ENCODE measurements around the gene TGIF2.

TGIF2 gene

DNA sequence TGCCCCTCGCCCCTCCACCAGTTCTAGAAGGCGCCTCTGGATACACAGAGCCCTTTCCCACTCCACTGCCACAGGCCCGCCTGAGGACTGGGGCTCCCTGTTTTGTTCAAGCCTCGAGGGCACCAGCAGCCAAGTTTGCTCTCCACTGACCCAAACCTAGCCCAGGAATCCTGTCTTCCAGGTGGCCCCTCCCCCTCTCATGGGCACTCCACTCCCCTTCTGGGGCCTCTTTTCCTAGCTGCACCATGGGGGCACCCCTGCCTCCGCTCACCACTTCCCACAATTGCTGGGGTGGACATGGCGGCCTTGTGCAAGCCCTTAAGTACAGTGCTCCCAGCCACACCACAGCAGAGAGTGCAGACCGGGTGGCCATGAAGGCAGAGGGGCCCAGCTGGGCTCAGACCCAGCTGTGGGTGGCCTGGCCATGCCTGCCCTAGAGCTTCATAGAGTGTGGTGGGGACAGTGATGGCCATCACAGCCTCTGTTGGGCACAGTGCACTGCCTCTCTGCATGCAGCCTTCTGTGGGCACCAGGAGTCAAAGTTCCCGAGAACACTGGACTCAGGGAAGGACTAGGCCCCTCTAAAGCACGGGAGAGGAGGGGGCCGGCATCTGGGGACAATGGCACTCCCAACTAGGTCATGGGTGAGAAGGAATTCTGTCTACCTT, 30.7 kb upstream of the TGIF2 start:
- H3K36me3 Mint-ChIP-seq, result no peaks in the 10 kb centered on the region
- no peak overlapping the region for H3K4me3 Mint-ChIP-seq
- CTCF ChIA-PET, result no interaction called here

DNA sequence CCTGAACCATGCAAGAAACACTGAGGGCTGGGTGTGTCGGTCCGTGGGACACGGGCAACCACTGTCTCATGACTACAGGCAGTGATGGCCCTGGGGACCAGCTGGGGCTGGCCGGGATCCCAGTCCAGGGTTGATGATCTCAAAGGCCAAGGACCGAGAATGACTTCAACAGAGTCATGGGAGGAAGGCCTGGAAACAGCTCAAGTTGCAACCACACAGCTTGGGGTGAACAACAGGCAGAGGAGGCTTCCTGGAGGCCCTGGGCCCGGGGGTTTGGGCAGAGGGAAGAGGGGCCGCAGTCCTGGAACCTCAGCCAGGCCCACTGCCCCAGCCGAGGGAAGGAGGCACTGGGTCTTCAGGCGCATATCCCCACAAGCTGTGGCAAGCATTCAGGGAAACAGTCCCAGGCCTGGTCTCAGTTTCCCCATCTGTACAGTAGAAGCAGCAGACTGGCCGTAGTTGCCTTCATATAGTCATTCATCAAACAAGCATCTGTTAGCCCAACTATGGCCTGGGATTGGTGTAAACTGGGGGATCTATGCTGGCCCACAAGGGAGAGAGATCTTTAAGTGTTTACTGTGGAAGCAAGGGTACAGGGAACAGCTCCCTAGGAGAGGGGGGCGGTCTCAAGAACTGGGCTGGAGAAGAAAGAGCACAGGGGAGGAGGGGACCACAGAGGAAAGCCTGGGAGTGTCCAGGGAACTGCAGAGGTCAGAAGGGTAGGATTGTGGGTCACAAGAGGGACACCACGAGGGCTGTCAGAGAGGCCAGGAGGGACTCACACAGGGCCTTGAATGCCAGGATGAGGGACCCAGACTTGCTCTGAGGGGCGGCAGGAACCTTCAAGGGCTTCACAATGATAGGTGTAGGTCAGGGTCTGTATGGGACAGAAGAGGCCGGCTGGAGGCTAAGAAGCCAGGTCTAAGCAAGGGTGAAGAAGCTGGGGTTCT, 29.9 kb upstream of the TGIF2 start:
- Mint-ChIP-seq H3K4me3 (no peak overlapping the region), H3K4me1 (no peaks in the 10 kb centered on the region), H3K27ac (peak overlapping the region; percentile 70), H3K36me3 (no peaks in the 10 kb centered on the region), H3K27me3 (peaks cover 26% of the 10 kb centered on the region), H3K9me3 (no peaks in the 10 kb centered on the region)
- no peak for DNase-seq
- CTCF ChIA-PET, result no interaction called here

More for the DNA sequence above, 30.7 kb upstream of the TGIF2 start:
- Mint-ChIP-seq H3K27ac (no peak overlapping the region), H3K27me3 (peaks cover 26% of the 10 kb centered on the region), H3K9me3 (no peaks in the 10 kb centered on the region), H3K4me1 (no peaks in the 10 kb centered on the region)
- no peak for DNase-seq

DNA sequence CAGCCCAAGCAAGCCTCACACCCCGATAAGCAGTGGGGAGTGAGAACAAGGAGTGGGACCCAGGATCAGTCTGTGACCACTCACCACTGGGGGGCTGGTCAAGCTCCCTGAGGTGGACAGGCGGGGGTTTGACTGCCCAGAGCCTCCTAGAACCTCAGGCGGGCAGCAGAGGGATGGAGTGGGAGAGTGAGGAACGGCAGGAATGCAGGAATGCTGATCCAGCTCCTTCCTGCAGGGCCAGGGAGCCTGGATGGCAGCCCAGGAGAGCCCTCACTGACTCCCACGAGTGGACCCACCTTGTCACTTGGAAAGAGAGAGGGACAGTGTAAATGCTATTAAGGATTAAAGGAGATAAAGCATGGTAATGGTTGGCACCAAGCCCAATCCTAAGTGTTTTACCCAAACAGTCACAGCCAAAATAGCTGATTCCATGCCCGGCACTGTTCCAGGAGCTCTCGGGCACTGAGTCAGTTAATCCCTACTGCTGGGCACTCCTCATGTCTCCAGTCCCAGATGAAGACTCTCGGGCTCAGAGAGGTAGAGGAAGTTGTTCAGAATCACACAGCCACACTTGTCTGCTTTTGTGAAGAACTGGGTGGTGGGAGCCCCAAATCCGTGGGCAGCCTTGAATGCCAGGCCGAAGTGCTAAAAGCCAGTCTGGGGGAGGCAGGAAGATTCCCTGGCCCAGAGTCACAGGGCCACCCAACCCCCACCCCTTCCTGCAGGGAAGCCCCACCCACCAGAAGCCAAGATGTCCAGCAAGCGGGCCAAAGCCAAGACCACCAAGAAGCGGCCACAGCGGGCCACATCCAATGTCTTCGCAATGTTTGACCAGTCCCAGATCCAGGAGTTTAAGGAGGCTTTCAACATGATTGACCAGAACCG, 29.0 kb upstream of the TGIF2 start:
- no peak for DNase-seq
- H3K27me3 Mint-ChIP-seq, result peaks cover 26% of the 10 kb centered on the region
- H3K9me3 Mint-ChIP-seq, result no peaks in the 10 kb centered on the region
- no peaks in the 10 kb centered on the region for H3K36me3 Mint-ChIP-seq
- CTCF ChIA-PET, result no interaction called here
- no peak overlapping the region for H3K27ac Mint-ChIP-seq
- H3K4me1 Mint-ChIP-seq, result no peaks in the 10 kb centered on the region
- no peak overlapping the region for H3K4me3 Mint-ChIP-seq

DNA sequence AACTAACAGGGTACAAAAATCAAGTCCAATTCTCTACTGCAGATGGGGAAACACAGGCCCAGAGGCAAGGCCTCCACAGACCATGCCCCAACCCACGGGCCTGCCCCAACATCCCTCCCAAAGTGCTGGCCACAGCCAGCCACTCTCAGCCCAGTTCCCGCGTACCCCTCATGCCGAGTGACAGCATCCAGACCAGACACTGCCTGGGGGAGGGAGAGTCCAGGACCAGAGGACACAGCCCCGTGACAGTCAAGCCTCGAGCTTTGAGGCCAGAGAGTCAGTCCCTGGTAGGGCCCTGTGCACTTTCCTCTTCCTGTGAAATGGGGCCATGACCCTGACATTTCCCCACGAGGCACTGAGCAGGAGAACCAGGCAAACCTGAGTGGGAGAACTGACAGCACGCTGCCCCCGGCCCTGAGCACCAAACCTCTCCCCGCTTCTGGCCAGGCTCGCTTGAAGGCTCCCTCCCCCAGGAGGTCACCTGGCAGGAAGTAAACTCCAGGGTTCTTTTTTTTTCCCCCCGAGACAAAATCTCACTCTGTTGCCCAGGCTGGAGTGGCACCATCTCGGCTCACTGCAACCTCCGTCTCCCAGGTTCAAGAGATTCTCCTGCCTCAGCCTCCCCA, 27.2 kb upstream of the TGIF2 start:
- DNase-seq, result no peak
- CTCF ChIA-PET, result no interaction called here
- Mint-ChIP-seq H3K27me3 (peaks cover 19% of the 10 kb centered on the region), H3K4me1 (no peaks in the 10 kb centered on the region), H3K9me3 (no peaks in the 10 kb centered on the region), H3K4me3 (no peak overlapping the region), H3K27ac (no peak overlapping the region), H3K36me3 (no peaks in the 10 kb centered on the region)

DNA sequence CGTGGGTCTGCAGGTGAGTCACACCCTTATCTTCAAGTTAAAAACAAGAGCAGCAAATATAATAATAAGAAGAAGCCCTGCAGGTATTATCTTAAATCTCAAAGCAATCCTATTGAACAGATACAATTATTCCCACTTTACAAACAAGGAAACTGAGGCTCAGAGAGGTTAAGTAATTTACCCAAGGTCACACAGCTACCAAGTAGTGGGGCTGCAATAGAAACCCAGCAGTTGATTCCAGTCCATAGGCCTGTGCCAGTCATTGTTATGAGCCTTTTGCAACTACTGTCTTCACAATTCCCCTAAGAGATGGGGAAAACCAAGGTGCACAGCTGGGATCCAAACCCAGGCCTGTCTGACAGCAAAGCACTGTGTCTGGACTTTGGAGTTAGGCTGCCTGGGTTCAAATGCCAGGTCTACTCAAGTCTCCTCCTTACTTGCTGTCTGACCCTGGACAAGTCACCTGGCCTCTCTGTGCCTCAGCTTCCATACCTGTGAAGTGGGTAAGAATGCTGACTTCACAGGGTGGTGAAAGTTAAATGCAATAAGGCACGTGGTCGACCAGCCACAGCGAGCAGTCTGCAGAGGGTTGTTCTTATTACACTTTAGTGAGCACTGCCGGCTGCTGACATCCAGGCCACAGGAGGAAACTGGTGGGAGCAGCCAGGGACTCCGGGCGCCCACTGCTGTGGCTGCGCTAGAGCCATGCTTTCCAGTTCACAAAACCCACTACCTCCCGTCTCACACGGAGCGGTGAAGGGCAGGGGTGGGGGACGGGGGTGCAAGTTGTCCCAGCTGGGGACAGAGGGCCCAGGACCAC, 26.0 kb upstream of the TGIF2 start:
- H3K4me1 Mint-ChIP-seq, result no peaks in the 10 kb centered on the region
- no peak for DNase-seq
- peaks cover 9% of the 10 kb centered on the region for H3K27me3 Mint-ChIP-seq
- no peak overlapping the region for H3K27ac Mint-ChIP-seq
- H3K9me3 Mint-ChIP-seq, result no peaks in the 10 kb centered on the region
- CTCF ChIA-PET, result interaction anchor here (1.7 kb wide), 1 partner anchor 18 kb away, joined by 3 read pairs; no protein-coding TSS in a partner anchor
- no peaks in the 10 kb centered on the region for H3K36me3 Mint-ChIP-seq
- no peak overlapping the region for H3K4me3 Mint-ChIP-seq

DNA sequence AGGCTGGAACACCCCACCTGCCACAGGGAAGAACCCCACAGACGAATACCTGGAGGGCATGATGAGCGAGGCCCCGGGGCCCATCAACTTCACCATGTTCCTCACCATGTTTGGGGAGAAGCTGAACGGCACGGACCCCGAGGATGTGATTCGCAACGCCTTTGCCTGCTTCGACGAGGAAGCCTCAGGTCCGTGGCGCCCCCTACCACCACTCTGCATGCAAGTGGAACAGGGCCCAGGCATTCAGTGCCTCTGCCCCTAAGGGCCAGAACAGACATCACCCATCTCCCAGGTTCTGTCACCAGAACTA, 25.4 kb upstream of the TGIF2 start:
- CTCF ChIA-PET, result interaction anchor here (1.7 kb wide), 1 partner anchor 17 kb away, joined by 3 read pairs; no protein-coding TSS in a partner anchor
- Mint-ChIP-seq H3K4me3 (no peak overlapping the region), H3K27me3 (peaks cover 3% of the 10 kb centered on the region), H3K27ac (no peak overlapping the region), H3K36me3 (no peaks in the 10 kb centered on the region), H3K9me3 (no peaks in the 10 kb centered on the region), H3K4me1 (no peaks in the 10 kb centered on the region)
- no peak for DNase-seq

DNA sequence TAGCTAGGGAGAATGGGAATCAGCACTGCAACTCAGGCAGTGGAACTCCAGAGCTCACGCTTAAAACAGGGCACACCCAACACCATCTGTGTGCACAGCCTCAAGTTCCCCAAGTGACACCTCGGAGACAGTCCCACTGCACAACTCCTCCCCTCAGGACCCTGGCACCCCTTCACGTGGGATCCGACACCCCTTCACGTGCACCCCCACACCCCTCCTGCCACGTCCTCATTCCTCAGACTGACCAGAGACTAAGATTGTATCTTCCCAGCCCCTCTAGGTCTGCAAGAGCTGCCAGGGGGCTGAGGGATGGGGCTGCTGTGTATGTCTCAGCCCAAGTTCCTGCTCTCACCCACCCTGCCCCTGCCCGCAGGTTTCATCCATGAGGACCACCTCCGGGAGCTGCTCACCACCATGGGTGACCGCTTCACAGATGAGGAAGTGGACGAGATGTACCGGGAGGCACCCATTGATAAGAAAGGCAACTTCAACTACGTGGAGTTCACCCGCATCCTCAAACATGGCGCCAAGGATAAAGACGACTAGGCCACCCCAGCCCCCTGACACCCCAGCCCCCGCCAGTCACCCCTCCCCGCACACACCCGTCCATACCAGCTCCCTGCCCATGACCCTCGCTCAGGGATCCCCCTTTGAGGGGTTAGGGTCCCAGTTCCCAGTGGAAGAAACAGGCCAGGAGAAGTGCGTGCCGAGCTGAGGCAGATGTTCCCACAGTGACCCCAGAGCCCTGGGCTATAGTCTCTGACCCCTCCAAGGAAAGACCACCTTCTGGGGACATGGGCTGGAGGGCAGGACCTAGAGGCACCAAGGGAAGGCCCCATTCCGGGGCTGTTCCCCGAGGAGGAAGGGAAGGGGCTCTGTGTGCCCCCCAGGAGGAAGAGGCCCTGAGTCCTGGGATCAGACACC, 24.4 kb upstream of the TGIF2 start:
- no peak for DNase-seq
- H3K4me3 Mint-ChIP-seq, result no peak overlapping the region
- H3K27ac Mint-ChIP-seq, result no peak overlapping the region
- CTCF ChIA-PET, result interaction anchor here (0.6 to 1.7 kb wide), 2 partner anchors 16 to 423 kb away, joined by 3 read pairs; no protein-coding TSS in a partner anchor
- no peaks in the 10 kb centered on the region for H3K36me3 Mint-ChIP-seq
- no peaks in the 10 kb centered on the region for H3K4me1 Mint-ChIP-seq
- no peaks in the 10 kb centered on the region for H3K9me3 Mint-ChIP-seq
- no peaks in the 10 kb centered on the region for H3K27me3 Mint-ChIP-seq

DNA sequence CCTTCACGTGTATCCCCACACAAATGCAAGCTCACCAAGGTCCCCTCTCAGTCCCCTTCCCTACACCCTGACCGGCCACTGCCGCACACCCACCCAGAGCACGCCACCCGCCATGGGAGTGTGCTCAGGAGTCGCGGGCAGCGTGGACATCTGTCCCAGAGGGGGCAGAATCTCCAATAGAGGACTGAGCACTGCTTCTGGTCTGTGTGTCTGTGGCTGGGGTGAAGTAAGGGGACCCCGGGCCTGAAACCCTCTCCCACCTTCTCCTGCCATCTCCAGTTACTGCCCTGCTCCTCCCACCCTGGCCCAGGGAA, 23.8 kb upstream of the TGIF2 start:
- Mint-ChIP-seq H3K4me3 (no peak overlapping the region), H3K9me3 (no peaks in the 10 kb centered on the region), H3K36me3 (no peaks in the 10 kb centered on the region), H3K27me3 (no peaks in the 10 kb centered on the region), H3K27ac (no peak overlapping the region), H3K4me1 (no peaks in the 10 kb centered on the region)
- DNase-seq, result no peak
- CTCF ChIA-PET, result interaction anchor here (0.6 kb wide), 1 partner anchor 423 kb away, joined by 3 read pairs; no protein-coding TSS in a partner anchor

DNA sequence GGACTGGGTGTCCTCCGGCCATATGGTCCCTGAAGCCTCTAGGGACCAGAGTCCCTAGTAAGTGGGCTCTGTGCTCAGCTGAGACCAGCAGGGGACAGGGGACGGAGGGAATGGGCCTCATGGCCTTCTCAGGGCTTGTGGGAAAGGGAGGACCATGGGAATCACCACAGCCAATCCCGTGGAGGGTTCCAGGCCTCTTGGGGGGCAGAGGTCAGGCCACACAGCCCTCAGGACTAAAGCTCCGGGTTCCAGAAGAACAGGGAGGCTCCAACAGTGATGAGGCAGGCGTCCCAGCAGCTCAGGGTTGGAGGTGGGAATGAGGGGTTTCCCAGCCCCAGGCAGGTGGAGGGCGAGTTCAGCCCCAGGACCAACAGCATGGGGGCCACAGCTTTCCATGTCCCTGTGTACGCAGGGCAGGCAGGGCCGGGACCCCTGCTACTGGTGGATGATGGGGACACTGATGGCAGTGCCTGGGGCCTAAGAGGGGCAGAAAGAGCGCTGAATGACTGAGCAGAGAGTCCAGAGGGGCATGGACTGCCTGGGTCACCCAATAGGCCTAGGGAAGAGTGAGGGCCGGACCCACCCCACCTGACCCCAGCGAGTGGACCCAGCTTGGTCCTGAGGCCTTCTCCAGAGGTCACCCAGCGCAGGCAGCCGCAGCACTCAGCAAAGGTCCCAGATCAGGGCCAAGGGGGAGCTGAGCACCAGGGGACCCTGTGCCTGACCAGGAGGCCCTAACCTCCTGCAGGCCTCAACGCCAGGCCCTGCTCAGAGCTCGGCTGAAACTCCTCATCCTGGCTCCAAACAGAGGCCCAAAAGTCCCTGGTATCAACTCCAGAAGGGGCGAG, 23.2 kb upstream of the TGIF2 start:
- Mint-ChIP-seq H3K27ac (no peak overlapping the region), H3K4me1 (no peaks in the 10 kb centered on the region), H3K9me3 (no peaks in the 10 kb centered on the region), H3K36me3 (no peaks in the 10 kb centered on the region), H3K4me3 (no peak overlapping the region), H3K27me3 (no peaks in the 10 kb centered on the region)
- CTCF ChIA-PET, result interaction anchor here (0.6 to 1.0 kb wide), 2 partner anchors 179 to 422 kb away, joined by 3 read pairs; no protein-coding TSS in a partner anchor
- DNase-seq, result no peak

DNA sequence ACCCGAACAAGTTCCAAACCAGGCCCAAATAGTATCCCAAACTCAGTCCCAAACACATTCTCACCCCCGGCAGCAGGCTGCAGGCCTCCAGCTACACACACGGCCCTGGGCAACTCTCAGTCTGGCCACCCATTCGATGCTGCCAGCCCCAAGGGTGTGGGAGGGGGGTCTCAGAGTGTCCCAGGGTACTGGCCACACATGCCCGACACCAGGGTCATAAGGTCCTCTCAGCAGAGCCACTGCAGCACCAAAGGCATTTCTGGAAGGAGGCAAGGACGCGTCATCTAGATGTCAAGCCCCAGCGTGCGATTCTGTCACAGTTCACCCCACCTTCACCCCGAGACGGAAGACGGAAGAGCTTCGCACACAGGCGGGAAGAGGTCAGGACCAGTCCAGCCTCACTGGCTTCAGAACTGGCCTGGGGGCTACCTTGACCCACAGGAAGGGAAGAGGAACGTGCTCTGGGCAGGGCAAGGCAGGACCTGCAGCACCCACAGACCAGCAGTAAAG, 22.6 kb upstream of the TGIF2 start:
- no peak for DNase-seq
- no peaks in the 10 kb centered on the region for H3K4me1 Mint-ChIP-seq
- no peaks in the 10 kb centered on the region for H3K27me3 Mint-ChIP-seq
- no peak overlapping the region for H3K4me3 Mint-ChIP-seq
- no peak overlapping the region for H3K27ac Mint-ChIP-seq
- H3K9me3 Mint-ChIP-seq, result no peaks in the 10 kb centered on the region
- no peaks in the 10 kb centered on the region for H3K36me3 Mint-ChIP-seq
- CTCF ChIA-PET, result interaction anchor here (0.6 to 1.0 kb wide), 2 partner anchors 178 to 213 kb away, joined by 3 read pairs; no protein-coding TSS in a partner anchor

DNA sequence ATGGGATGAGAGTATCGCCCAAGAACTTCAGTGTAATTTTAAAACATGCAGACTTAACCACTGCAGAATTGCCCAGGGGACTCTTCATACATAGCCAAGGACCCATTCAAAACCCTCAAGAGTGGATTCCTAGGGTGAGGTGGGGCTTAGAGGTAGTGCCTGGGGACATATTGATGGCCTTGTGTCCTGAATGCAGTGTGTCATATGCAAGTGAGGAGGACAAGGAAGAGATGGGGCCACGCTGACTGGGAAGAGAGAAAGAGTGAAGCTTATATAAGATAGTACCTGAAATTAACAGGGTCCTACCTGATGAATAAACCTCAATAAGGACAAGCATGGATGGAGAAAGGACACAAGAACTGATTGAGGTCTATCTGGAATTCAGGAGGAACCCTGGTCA, 18.1 kb upstream of the TGIF2 start:
- no peaks in the 10 kb centered on the region for H3K27me3 Mint-ChIP-seq
- H3K4me3 Mint-ChIP-seq, result no peak overlapping the region
- no peak for DNase-seq
- H3K4me1 Mint-ChIP-seq, result peaks cover 8% of the 10 kb centered on the region
- H3K36me3 Mint-ChIP-seq, result no peaks in the 10 kb centered on the region
- no peaks in the 10 kb centered on the region for H3K9me3 Mint-ChIP-seq
- no peak overlapping the region for H3K27ac Mint-ChIP-seq
- CTCF ChIA-PET, result no interaction called here

DNA sequence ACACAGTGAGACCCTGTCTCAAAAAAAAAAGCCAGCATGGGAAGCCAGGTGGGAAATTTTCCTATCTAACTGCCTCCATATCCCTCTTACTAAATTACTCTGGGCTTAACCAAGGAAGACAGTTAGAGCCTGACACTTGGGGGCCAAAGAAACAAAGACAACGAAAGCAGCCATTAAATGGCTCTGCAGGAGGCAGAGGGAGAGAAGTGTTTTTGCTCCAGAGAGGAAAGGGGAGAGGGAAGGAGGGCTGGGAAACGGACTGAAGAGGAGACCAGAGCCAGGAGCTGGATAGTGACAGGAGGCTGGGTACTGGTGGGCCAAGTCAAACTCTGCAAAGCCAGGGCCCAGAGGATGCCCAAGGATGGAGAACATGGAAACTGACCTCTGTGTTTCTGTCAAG, 10.7 kb upstream of the TGIF2 start:
- Mint-ChIP-seq H3K9me3 (peaks cover 6% of the 10 kb centered on the region), H3K27me3 (peaks cover 12% of the 10 kb centered on the region), H3K36me3 (no peaks in the 10 kb centered on the region), H3K4me3 (no peak overlapping the region), H3K4me1 (no peaks in the 10 kb centered on the region), H3K27ac (no peak overlapping the region)
- CTCF ChIA-PET, result interaction anchor here (0.6 kb wide), 1 partner anchor 50 kb away, joined by 3 read pairs; no protein-coding TSS in a partner anchor
- no peak for DNase-seq
